ENCODE data around the gene LRRC63. TPM values are rescaled to one million over a fixed set of nuclear protein-coding genes. Genes with fewer than 3 reads are reported as not detected.

The LRRC63 gene
- polyA plus RNA-seq, 3 donors: 0.36 TPM; not detected in 2

DNA sequence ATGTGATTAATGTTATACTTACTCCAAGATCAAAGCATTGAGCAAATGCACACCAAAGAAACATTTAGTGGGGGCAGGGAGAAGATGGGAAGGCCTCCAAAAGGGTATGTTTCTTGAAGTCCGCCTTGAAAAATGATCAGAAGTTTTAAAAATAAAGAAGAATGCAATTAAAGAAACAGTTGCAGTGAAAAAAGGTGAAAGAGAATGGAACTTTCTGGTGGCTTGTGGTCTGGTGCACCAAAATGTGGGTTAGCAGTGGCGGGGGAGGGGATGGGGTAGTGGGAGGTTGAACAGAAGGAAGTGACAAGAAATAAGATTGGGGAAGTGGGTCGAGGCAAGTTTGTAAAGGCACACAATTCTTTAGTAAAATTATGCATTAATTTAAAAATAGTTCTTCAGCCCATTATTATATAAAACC lies 32.2 kb upstream of the LRRC63 start:
- no CpG with 5 or more reads among the region's 3 CpGs for whole genome bisulfite sequencing (ENCODE audit: insufficient coverage)
- Histone ChIP-seq H3K27ac (ENCODE audit: low read depth in 1 of 2, low read length in 2 of 2) (peak overlapping the region; percentile 88 to 95), H4K20me1 (ENCODE audit: insufficient read depth, low read length) (peaks cover 63% of the 10 kb centered on the region), H3K4me3 (replicated peaks in 1 of 3; ENCODE audit: low read depth in 2 of 3, low read length in 3 of 3) (peak overlapping the region; percentile 61 to 98 (median 98)), H3K9me3 (replicated peaks in 1 of 2; ENCODE audit: control insufficient read depth in 1 of 2, insufficient read depth in 1 of 2, low read length in 2 of 2) (no peaks in the 10 kb centered on the region), H3K79me2 (ENCODE audit: insufficient read depth, low read length) (peaks cover 100% of the 10 kb centered on the region), H3K9ac (ENCODE audit: insufficient read depth, low read length, poor library complexity, severe bottlenecking) (peak overlapping the region; percentile 74), H3K4me2 (replicated peaks; ENCODE audit: extremely low read depth, low read length, poor library complexity, severe bottlenecking) (peak overlapping the region; percentile 97), H2AFZ (ENCODE audit: insufficient read depth, low read depth, low read length, poor library complexity, severe bottlenecking) (no peak overlapping the region), H3K27me3 (ENCODE audit: control insufficient read depth in 2 of 2, insufficient read depth in 2 of 2, low read length in 2 of 2) (no peaks in the 10 kb centered on the region), H3K36me3 (replicated peaks in 1 of 2; ENCODE audit: control insufficient read depth in 1 of 2, insufficient read depth in 2 of 2, low read length in 2 of 2) (peaks cover 5 to 20% of the 10 kb centered on the region in 2 donors), H3K4me1 (ENCODE audit: control insufficient read depth in 1 of 2, insufficient read depth in 2 of 2, low read length in 2 of 2) (peaks cover 53 to 76% of the 10 kb centered on the region in 2 donors)
- peak overlapping the region; percentile 90 to 99 (median 97) for H3K27ac Mint-ChIP-seq
- peaks cover 0 to 4% (median 0%) of the 10 kb centered on the region in 7 donors for H3K9me3 Mint-ChIP-seq
- peaks cover 0 to 3% (median 0%) of the 10 kb centered on the region in 3 donors for H3K27me3 Mint-ChIP-seq (ENCODE audit: low read depth in 3 of 3)
- peak; percentile 53 to 69 (median 64) for DNase-seq
- H3K36me3 Mint-ChIP-seq: peaks cover 31 to 43% of the 10 kb centered on the region in 2 donors
- H3K4me3 Mint-ChIP-seq: peak overlapping the region; percentile 98 to 100
- intact Hi-C loops (cut with micrococcal nuclease): loop anchor here in 1 of 2 donors (10.0 kb wide), 1 partner anchor 225 kb away; no protein-coding TSS in a partner anchor
- TF ChIP-seq, protein P1, sequence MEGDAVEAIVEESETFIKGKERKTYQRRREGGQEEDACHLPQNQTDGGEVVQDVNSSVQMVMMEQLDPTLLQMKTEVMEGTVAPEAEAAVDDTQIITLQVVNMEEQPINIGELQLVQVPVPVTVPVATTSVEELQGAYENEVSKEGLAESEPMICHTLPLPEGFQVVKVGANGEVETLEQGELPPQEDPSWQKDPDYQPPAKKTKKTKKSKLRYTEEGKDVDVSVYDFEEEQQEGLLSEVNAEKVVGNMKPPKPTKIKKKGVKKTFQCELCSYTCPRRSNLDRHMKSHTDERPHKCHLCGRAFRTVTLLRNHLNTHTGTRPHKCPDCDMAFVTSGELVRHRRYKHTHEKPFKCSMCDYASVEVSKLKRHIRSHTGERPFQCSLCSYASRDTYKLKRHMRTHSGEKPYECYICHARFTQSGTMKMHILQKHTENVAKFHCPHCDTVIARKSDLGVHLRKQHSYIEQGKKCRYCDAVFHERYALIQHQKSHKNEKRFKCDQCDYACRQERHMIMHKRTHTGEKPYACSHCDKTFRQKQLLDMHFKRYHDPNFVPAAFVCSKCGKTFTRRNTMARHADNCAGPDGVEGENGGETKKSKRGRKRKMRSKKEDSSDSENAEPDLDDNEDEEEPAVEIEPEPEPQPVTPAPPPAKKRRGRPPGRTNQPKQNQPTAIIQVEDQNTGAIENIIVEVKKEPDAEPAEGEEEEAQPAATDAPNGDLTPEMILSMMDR (IDR thresholded peaks at IDR 0.05): no peak
- peaks cover 61% of the 10 kb centered on the region for H3K4me1 Mint-ChIP-seq

DNA sequence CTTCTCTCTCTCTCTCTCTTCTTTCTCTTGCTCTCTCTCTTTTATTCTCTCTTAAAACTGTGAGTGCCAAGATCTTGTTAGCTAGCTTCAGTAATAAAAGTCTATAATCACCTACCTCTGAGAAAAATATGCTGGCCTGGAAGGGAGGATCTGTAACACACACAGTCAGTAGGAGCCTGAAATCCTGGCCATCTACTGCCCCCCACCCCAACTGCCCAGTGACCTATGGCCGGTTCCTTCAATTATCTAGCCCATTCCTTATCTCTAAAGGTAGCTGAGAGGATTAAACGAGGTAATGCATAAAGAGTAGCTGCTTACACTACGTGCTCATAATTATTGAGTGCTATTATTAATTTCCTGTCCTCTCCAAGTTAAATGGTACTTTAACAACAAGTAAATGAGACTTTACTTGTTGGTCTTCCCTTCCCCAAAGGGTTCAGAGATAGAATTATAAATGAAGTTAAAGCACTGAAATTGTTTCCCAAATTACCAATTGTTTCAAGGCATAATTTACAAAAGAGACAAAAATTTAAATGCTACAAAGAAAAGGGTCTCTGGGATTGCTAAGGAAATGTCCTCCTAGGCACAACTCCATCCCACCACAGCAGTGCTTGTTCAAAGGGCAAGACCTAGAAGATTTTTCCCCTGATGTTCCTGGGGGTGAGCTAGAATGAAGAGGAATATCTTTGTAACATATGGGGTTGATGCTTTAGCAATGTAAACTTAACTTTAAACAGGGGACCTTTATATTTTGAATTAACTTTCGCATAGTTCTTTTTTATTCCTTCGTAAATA lies 31.6 kb upstream of the LRRC63 start:
- intact Hi-C loops (cut with micrococcal nuclease): loop anchor here (1.0 to 10.0 kb wide), 3 partner anchors 8 to 225 kb away; no protein-coding TSS in a partner anchor
- H3K36me3 ChIP-seq (replicated peaks in 1 of 2; ENCODE audit: control insufficient read depth in 1 of 2, insufficient read depth in 2 of 2, low read length in 2 of 2): peaks cover 4 to 15% of the 10 kb centered on the region in 2 donors
- Mint-ChIP-seq H3K27ac (peak overlapping the region; percentile 96 to 99 (median 97)), H3K9me3 (peaks cover 0 to 4% (median 0%) of the 10 kb centered on the region in 7 donors), H3K27me3 (ENCODE audit: low read depth in 3 of 3) (peaks cover 0 to 5% (median 0%) of the 10 kb centered on the region in 3 donors), H3K4me3 (peak overlapping the region; percentile 98 to 100), H3K36me3 (peaks cover 25 to 36% of the 10 kb centered on the region in 2 donors), H3K4me1 (peaks cover 61% of the 10 kb centered on the region)
- peak overlapping the region; percentile 61 to 98 (median 98) for H3K4me3 ChIP-seq (replicated peaks in 1 of 3; ENCODE audit: low read depth in 2 of 3, low read length in 3 of 3)
- no CpG with 5 or more reads among the region's 5 CpGs for WGBS (ENCODE audit: insufficient coverage)
- H4K20me1 ChIP-seq (ENCODE audit: insufficient read depth, low read length): peaks cover 61% of the 10 kb centered on the region
- peak overlapping the region; percentile 88 to 95 for H3K27ac ChIP-seq (ENCODE audit: low read depth in 1 of 2, low read length in 2 of 2)
- no peaks in the 10 kb centered on the region for H3K9me3 ChIP-seq (replicated peaks in 1 of 2; ENCODE audit: control insufficient read depth in 1 of 2, insufficient read depth in 1 of 2, low read length in 2 of 2)
- TF ChIP-seq, protein P1 (IDR thresholded peaks at IDR 0.05): no peak
- no peak overlapping the region for H2AFZ ChIP-seq (ENCODE audit: insufficient read depth, low read depth, low read length, poor library complexity, severe bottlenecking)
- no peaks in the 10 kb centered on the region for H3K27me3 ChIP-seq (ENCODE audit: control insufficient read depth in 2 of 2, insufficient read depth in 2 of 2, low read length in 2 of 2)
- H3K9ac ChIP-seq (ENCODE audit: insufficient read depth, low read length, poor library complexity, severe bottlenecking): peak overlapping the region; percentile 74
- DNase-seq: no peak
- H3K4me1 ChIP-seq (ENCODE audit: control insufficient read depth in 1 of 2, insufficient read depth in 2 of 2, low read length in 2 of 2): peaks cover 53 to 76% of the 10 kb centered on the region in 2 donors
- peaks cover 100% of the 10 kb centered on the region for H3K79me2 ChIP-seq (ENCODE audit: insufficient read depth, low read length)
- H3K4me2 ChIP-seq (replicated peaks; ENCODE audit: extremely low read depth, low read length, poor library complexity, severe bottlenecking): peak overlapping the region; percentile 97

Data from CD14-positive monocyte (primary cell).